ENCODE measurements around the gene SEC14L3.

SEC14L3 gene

GRCh38 chr22:30441088-30441487, 30.7 kb downstream of the SEC14L3 start:
- DNase-seq: no peak

GRCh38 chr22:30439836-30440235, 32.0 kb downstream of the SEC14L3 start:
- no peak for DNase-seq

GRCh38 chr22:30439226-30439625, 32.6 kb downstream of the SEC14L3 start:
- no peak for DNase-seq

GRCh38 chr22:30438559-30438958, 33.3 kb downstream of the SEC14L3 start:
- no peak for DNase-seq

GRCh38 chr22:30436196-30436595, 35.6 kb downstream of the SEC14L3 start:
- no peak for DNase-seq

DNA sequence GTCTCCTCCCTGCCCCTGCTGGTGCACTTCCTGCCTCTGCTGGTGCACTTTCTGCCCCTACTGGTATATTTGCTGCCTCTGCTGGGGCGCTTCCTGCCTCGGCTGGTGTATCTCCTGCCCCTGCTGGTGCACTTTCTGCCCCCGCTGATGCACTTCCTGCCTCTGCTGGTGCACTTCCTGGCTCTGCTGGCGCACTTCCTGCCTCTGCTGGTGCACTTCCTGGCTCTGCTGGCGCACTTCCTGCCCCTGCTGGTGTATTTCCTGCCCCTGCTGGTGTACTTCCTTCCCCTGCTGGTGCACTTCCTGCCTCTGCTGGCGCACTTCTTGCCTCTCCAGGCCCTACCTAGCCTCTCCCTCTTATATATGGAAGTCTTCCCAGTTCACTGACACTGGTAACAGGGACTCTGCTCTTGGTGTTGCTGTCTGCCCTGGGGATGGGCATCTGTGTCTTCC, 36.1 kb downstream of the SEC14L3 start:
- peak; percentile 52 to 64 for DNase-seq

DNA sequence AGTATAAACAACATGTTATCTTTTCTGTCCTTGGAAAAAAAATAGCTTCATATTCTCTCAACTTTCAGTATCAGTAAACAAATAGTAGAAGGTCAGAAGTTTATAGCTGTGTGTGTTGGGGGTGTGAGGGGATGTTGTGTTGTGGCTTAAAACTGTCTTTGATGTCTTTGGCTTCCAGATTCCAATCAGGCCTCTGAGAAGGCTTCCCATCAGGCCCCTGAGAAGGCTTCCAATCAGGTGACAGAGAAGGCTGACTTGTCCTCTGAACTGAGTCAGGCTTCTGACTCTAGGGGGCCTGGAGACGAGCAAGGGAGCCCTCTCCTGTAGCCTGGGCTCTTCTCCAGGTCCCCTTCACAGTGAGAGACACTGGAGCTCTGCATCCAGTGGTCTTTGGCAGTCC, 37.0 kb downstream of the SEC14L3 start:
- DNase-seq: no peak

GRCh38 chr22:30433773-30434172, 38.0 kb downstream of the SEC14L3 start:
- no peak for DNase-seq

DNA sequence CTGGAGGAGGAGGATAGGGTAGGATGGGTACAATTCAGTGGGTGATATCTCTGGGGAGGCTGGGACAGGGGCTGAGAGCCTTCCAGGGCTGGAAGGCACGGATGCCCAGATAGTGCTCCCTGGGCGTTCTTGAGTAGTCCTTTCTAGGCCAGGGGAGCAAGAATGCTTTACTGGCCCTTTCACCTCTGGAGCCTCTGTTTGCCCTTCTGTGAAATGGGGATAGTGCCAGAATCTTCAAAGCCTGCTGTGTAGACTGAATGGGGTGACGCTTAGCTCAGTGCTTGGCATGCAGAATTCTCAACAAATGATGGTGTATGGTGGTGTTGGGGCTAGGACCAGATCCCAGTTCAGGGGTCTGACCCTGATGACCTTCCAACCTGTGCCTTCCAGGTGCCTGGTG, 38.6 kb downstream of the SEC14L3 start:
- DNase-seq: no peak

GRCh38 chr22:30432520-30432919, 39.3 kb downstream of the SEC14L3 start:
- no peak for DNase-seq

- DNase-seq: no peak
These were observed 39.7 kb downstream of the SEC14L3 start for GRCh38 chr22:30432096-30432495.

GRCh38 chr22:30430933-30431332, 40.9 kb downstream of the SEC14L3 start:
- no peak for DNase-seq

DNA sequence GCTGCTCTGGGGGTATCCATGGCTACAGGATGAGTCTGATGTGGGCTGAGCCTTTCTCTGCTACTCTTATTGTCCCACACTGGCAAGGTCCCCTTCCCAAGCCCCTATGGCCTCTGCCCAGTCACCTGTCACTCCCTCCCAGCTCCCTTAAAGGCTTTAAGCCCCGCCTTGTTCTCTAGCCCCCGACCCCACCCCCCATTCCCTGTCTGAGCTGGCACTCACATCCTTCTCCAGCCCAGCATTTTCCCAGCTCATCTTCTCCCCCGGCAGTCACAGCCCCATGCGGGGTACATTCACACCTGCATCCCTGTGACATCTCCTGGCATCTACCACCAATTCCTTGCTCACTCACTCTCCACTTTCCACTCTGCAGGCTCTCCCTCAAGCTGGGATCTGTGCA, 41.9 kb downstream of the SEC14L3 start:
- no peak for DNase-seq

DNA sequence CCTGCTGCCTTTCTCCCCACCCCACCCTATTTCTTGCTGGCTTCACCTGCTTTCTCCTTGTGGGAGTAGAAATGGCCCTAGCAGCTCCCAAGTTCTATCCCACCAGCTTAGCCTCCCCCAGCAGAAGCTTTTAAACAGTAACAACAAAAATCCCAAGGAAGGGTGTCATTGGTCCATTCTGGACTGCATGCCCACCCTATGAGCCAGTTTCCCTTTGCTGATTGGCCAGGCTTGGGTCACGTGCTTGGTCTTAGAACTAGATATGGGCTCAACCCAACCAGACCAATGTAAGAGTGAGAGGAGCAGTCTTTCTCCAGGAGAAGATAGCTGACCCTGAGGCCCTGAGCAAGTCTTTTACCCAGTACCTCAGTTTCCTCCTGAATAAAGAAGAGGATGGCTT, 43.9 kb downstream of the SEC14L3 start:
- no peak for DNase-seq

GRCh38 chr22:30426388-30427353, 45.1 kb downstream of the SEC14L3 start:
- DNase-seq: peak; percentile 79 to 82

DNA sequence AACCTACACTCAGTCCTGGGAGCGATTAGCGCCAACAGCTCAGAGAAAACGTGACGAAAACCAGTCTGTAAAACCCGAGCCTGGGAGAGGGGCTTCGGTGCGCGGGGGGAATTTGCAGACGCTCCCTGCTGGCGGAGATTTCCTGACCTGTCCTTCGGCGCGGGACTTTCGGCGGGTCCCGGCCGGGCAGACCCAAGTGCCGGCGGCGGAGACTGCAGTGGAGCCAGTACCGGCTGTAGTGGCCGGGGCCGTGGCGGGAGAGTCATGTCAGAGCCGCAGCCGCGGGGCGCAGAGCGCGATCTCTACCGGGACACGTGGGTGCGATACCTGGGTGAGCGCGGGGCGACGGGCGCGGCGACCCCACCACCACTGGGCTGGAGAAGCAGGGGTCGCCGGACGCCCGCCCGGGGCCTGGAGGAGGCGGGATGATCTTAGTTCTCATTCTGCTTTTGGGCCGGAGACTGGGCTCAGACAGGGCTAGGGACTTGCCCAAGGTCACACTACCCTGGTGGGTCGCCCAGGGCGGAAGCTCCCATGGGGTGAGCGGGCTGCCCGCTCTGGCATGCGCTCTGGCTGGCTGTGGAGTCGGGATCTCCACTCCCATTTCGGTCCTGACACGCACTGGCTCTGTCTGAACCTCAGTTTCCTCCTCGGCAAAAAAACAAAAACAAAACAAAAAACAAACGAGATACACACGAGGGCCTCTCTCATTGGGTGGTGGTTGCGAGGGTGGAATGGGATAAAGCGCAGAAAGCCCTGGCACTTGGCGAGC, 46.0 kb downstream of the SEC14L3 start, which contains the start of gene MTFP1:
Gene MTFP1 (plus strand): TSS at position 153 of the 772 bp plus-strand sequence. CDS start 112 bp downstream, at position 265.
- DNase-seq: peak; percentile 31 to 37

- DNase-seq: no peak
These were observed 46.5 kb downstream of the SEC14L3 start for GRCh38 chr22:30425327-30425615.

DNA sequence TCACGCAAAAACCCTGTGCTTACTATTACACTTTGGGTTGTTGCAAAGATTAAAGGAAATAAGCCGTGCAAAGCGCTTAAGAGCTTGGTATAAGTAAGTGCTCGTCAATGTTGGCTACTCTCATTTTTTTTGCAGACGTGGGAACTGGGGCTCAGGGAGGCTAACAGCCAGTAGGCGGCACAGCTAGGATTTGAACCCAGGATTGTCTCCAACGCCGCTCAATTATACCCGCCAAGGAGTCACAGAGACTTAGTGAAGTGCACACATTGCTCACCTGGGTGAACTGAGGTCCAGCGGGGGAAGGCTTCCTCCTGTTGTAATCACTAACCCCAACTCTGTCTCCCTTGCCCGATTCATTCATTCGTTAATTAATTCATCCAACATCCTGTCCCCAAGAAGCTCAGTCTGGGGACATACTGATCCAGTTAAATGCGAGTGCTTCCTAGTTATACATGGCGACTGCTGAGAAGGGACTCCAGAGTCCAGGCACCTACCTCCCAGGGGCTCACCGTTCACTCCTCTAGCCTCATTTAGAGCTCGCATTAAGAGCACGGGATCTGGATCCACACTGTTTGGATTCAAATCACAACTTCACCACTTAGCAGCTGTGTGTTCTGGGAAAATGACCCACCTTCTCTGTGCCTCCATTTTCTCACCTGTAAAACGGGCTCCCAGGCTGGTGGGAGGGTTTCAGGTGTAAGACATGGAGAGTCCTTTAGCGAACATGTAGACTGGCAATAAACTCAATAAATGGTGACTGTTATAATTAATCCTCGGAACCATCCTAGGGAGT, 47.1 kb downstream of the SEC14L3 start:
- no peak for DNase-seq

GRCh38 chr22:30423959-30424533, 47.8 kb downstream of the SEC14L3 start:
- DNase-seq: peak; percentile 98 to 99

- no peak for DNase-seq
These were observed 48.4 kb downstream of the SEC14L3 start for GRCh38 chr22:30423301-30423958.

DNA sequence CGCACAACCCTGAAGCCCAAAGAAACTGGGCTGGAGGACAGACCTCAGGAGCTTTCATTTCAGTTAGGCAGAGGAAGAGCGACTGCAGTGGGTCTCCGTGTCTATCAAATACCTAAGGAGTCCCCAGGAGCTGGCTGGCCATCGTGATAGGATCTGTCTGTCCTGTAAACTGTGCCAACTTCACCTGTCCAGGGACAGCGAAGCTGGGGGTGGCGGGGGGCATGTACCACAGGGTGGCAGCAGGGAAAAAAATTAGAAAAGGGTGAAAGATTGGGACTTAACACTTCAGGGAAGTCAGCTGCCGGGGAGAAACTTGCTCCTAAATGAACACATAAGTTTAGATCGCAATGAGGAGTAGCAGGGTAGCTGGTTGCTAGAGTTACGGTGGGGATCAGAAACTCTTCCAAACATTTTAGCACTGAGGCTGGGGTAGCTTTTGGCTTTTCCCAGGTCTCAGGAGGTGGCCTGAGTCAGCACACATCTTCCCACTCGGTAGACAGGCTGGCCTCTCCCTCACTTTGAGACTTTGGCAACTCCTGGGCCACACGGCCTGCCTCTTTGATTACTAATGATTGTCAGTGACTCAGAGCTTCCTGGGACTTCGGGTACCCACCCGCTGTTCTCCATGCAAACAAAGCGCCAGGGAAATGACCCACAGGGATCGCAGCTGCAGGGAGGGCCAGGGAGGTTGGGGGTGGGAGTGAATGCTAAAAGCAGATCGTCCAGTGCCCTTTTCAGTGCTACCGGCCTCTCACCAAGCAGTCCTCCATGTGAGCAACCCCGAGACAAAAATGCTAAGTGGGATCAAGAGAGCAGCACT, 49.1 kb downstream of the SEC14L3 start:
- peak in 1 of 2 experiments; percentile 16 for DNase-seq

Data from AML-193 (cell line).